HEK293 (cell line): ENCODE measurements around the gene KLHL40.

Experiments
- CTCF ChIA-PET: fragments of 350-600 bp; formaldehyde crosslinking; extraction: SDS; loops from one replicate; lab custom pipeline; 2021; ENCODE audit warnings: antibody characterized with exemption; lab: Yijun Ruan, JAX
- POLR2A ChIA-PET: fragments of 300-600 bp; formaldehyde crosslinking; extraction: SDS; loops from one replicate; lab custom pipeline; 2020; ENCODE audit warnings: antibody characterized with exemption, inconsistent platforms; lab: Yijun Ruan, JAX
- H3K27ac ChIP-seq: fragments of 200-500 bp; sonication (Bioruptor generic); 2 replicates; pipeline ENCODE4 v1.5.1; 2014; ENCODE audit warnings: low read depth, low read length, control low read depth, inconsistent platforms; ENCODE audit errors: extremely low read depth
- H3K36me3 ChIP-seq, 2 experiments: fragments of 200-500 bp in 1 of 2; sonication (Bioruptor generic) in 1 of 2; 1 replicate in 1 of 2; 2 replicates in 1 of 2; pipeline ENCODE4 v1.5.1; 2014 to 2017; ENCODE audit warnings: inconsistent platforms in 2 of 2, low read length in 2 of 2; ENCODE audit not compliant: control insufficient read depth in 2 of 2, insufficient read depth in 1 of 2
- H3K4me1 ChIP-seq: fragments of 200-500 bp; sonication (Bioruptor generic); 2 replicates; pipeline ENCODE4 v1.5.1; 2014; ENCODE audit warnings: mild to moderate bottlenecking, low read length, inconsistent platforms; ENCODE audit not compliant: control insufficient read depth, insufficient read depth
- H3K4me3 ChIP-seq: 2 replicates; pipeline ENCODE4 v1.5.1; 2011; ENCODE audit warnings: low read depth, mild to moderate bottlenecking, control low read depth, low read length, moderate library complexity
- H3K9me3 ChIP-seq: fragments of 200-500 bp; sonication (Bioruptor generic); 2 replicates; pipeline ENCODE4 v1.5.1; 2014; ENCODE audit warnings: low read depth, low read length, inconsistent platforms; ENCODE audit not compliant: control insufficient read depth, insufficient read depth
- CTCF ChIP-seq: fragments of 450-650 bp; formaldehyde crosslinking; IDR thresholded peaks from 2 replicates; pipeline ENCODE4 v1.5.1; 2016; ENCODE audit warnings: missing biosample characterization, missing genetic modification characterization
- KLF1 ChIP-seq: fragments of 450-650 bp; formaldehyde crosslinking; IDR thresholded peaks from 2 replicates; pipeline ENCODE4 v1.5.1; 2016; ENCODE audit warnings: missing biosample characterization, missing genetic modification characterization
- PRDM10 ChIP-seq: fragments of 450-650 bp; formaldehyde crosslinking; IDR thresholded peaks from 2 replicates; pipeline ENCODE4 v1.5.1; 2016; ENCODE audit warnings: missing biosample characterization, missing genetic modification characterization
- YY1 ChIP-seq: fragments of 450-650 bp; formaldehyde crosslinking; IDR thresholded peaks from 2 replicates; pipeline ENCODE4 v1.5.1; 2018; ENCODE audit warnings: missing biosample characterization, missing genetic modification characterization
- ZIC2 ChIP-seq: fragments of 450-650 bp; formaldehyde crosslinking; IDR thresholded peaks from 2 replicates; pipeline ENCODE4 v1.5.1; 2016; ENCODE audit warnings: missing biosample characterization, missing genetic modification characterization
- ZNF112 ChIP-seq: fragments of 450-650 bp; formaldehyde crosslinking; IDR thresholded peaks from 2 replicates; pipeline ENCODE4 v1.5.0; 2017; ENCODE audit warnings: missing biosample characterization, missing genetic modification characterization
- ZNF114 ChIP-seq: fragments of 450-650 bp; formaldehyde crosslinking; IDR thresholded peaks from 2 replicates; pipeline ENCODE4 v1.5.0; 2017; ENCODE audit warnings: missing biosample characterization, missing genetic modification characterization
- ZNF426 ChIP-seq: fragments of 450-650 bp; formaldehyde crosslinking; IDR thresholded peaks from 2 replicates; pipeline ENCODE4 v1.5.1; 2017; ENCODE audit warnings: missing biosample characterization, missing genetic modification characterization, mild to moderate bottlenecking, inconsistent platforms, moderate library complexity
- ZNF513 ChIP-seq: fragments of 450-650 bp; IDR thresholded peaks from 2 replicates; pipeline ENCODE4 v1.5.1; 2018; ENCODE audit warnings: missing biosample characterization, missing genetic modification characterization
- ZNF514 ChIP-seq: fragments of 450-650 bp; formaldehyde crosslinking; IDR thresholded peaks from 2 replicates; pipeline ENCODE4 v1.5.1; 2016; ENCODE audit warnings: missing biosample characterization, missing genetic modification characterization
- ZNF626 ChIP-seq: fragments of 450-650 bp; sonication (Bioruptor Pico); formaldehyde crosslinking; IDR thresholded peaks from 2 replicates; pipeline ENCODE4 v1.5.1; 2018; ENCODE audit warnings: missing biosample characterization, missing genetic modification characterization, inconsistent platforms
- ZNF654 ChIP-seq: fragments of 450-650 bp; formaldehyde crosslinking; IDR thresholded peaks from 2 replicates; pipeline ENCODE4 v1.5.1; 2016; ENCODE audit warnings: low read depth, missing biosample characterization, missing genetic modification characterization
- ZNF664 ChIP-seq: fragments of 450-650 bp; formaldehyde crosslinking; IDR thresholded peaks from 2 replicates; pipeline ENCODE4 v1.5.1; 2016; ENCODE audit warnings: missing biosample characterization, missing genetic modification characterization
- ZNF747 ChIP-seq: fragments of 450-650 bp; formaldehyde crosslinking; IDR thresholded peaks from 2 replicates; pipeline ENCODE4 v1.5.1; 2016; ENCODE audit warnings: missing biosample characterization, missing genetic modification characterization
- ZNF830 ChIP-seq: fragments of 450-650 bp; IDR thresholded peaks from 2 replicates; pipeline ENCODE4 v1.5.0; 2018; ENCODE audit warnings: missing biosample characterization, missing genetic modification characterization, low read depth, mild to moderate bottlenecking, moderate library complexity
- ZSCAN5A ChIP-seq: fragments of 450-650 bp; formaldehyde crosslinking; IDR thresholded peaks from 2 replicates; pipeline ENCODE4 v1.5.1; 2016; ENCODE audit warnings: missing biosample characterization, missing genetic modification characterization
- TF ChIP-seq, protein P1 (sequence below): fragments of 450-650 bp; formaldehyde crosslinking; IDR thresholded peaks from 2 replicates; pipeline ENCODE4 v1.5.1; 2016; ENCODE audit warnings: missing biosample characterization, missing genetic modification characterization

The KLHL40 gene

GRCh38 chr3:42709621-42710020, 24.3 kb downstream of the KLHL40 start (continued):
- TF ChIP-seq ZSCAN5A (tag by site-specific recombination) (no peak), ZNF830 (no peak), PRDM10 (no peak), CTCF (tag by site-specific recombination) (no peak), ZNF426 (no peak), KLF1 (no peak), ZNF112 (no peak)
- TF ChIP-seq, protein P1, sequence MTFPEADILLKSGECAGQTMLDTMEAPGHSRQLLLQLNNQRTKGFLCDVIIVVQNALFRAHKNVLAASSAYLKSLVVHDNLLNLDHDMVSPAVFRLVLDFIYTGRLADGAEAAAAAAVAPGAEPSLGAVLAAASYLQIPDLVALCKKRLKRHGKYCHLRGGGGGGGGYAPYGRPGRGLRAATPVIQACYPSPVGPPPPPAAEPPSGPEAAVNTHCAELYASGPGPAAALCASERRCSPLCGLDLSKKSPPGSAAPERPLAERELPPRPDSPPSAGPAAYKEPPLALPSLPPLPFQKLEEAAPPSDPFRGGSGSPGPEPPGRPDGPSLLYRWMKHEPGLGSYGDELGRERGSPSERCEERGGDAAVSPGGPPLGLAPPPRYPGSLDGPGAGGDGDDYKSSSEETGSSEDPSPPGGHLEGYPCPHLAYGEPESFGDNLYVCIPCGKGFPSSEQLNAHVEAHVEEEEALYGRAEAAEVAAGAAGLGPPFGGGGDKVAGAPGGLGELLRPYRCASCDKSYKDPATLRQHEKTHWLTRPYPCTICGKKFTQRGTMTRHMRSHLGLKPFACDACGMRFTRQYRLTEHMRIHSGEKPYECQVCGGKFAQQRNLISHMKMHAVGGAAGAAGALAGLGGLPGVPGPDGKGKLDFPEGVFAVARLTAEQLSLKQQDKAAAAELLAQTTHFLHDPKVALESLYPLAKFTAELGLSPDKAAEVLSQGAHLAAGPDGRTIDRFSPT (tag by site-specific recombination): no peak

DNA sequence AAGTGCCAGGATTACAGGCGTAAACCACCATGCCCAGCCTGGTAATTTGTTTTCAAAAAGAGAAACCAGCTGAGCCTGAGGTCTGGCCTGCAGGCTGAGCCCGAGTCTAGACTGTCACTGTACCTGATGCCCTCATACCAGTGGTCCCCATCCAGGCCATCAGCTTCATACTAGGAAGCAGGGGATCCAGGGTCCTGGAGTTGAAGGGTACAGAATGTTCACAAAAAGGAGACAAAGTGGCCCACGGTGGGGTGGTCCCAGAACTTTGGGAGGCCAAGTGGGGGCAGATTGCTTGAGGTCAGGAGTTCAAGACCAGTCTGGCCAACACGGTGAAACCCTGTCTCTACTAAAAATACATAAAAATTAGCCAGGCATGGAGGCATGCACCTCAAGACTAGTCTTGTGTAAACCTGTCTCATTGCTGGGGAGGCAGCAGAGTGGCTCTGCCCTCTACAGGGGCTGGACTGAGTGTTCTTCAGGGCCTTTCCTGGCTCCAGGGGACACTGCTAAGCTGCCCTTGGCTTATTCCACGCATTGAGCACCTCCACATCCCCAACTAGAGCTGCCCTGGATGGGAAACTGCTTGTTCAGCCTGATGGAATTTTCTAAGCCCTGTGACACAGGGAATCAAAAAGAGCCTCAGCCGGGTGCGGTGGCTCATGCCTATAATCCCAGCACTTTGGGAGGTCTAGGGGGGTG, 25.1 kb downstream of the KLHL40 start:
- no peaks in the 10 kb centered on the region for H3K36me3 ChIP-seq
- ChIA-PET POLR2A (no interaction called here), CTCF (interaction anchor here (0.5 to 0.8 kb wide), 2 partner anchors 43 to 74 kb away, joined by 3 read pairs; no protein-coding TSS in a partner anchor)

DNA sequence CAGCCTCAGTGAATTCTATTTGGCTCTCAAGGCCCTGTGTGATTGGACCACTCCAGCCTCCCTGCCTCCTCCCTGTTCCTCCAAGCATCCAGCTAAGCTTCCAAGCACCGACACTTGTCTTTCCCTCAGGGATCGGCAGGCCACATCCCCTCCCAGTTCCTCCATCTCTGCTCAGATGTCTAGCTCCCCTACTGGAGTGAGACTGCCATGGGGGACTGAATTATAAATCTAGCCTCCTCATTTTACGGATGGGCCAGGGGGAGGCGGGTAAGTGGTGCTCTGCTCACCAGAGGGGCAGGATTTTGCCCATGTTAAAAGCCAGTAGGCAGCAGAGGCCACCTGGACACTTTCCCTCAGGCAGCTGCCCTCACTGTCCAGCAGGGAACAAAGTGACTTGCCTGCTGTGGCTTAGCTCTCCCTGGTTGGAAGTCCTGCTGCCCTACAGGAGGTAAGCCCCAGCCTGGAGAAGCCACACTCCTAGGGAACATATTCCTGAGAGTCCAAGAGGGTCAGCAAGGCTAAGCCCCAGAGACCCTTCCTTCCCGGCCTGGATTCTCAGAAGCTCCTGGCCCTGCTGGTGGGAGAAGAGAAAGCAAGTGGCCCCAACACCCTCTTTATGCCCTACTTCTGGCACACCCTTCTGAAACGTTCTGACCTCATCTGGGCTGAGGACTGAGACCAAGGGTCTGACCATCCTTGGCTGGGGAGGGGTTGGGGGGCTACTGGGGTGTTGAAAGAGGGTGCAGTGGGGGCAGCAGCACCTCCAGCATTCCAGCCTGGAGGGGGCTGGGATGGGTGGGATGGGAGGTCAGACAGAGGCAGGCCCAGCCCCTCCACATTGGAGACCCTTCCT, 26.4 kb downstream of the KLHL40 start:
- TF ChIP-seq CTCF (tag by site-specific recombination): peak; percentile 8; the same call in 1 of the 2 replicates
- TF ChIP-seq ZIC2 (tag by site-specific recombination): peak; percentile 85
- TF ChIP-seq ZNF513: no peak
- no peak for TF ChIP-seq ZNF747 (tag by site-specific recombination)
- no peak overlapping the region for H3K27ac ChIP-seq
- H3K4me1 ChIP-seq: no peaks in the 10 kb centered on the region
- ChIA-PET POLR2A (no interaction called here), CTCF (interaction anchor here (0.8 kb wide), 1 partner anchor 45 kb away, joined by 3 read pairs; no protein-coding TSS in a partner anchor)
- H3K9me3 ChIP-seq: no peaks in the 10 kb centered on the region
- H3K36me3 ChIP-seq: no peaks in the 10 kb centered on the region
- H3K4me3 ChIP-seq: no peak overlapping the region

More for the DNA sequence above, 25.1 kb downstream of the KLHL40 start:
- Histone ChIP-seq H3K4me1 (no peaks in the 10 kb centered on the region), H3K4me3 (no peak overlapping the region), H3K27ac (no peak overlapping the region), H3K9me3 (no peaks in the 10 kb centered on the region)
- TF ChIP-seq YY1 (tag by site-specific recombination): no peak
- TF ChIP-seq ZNF626: no peak
- TF ChIP-seq ZNF514 (tag by site-specific recombination): no peak
- TF ChIP-seq ZNF654 (tag by site-specific recombination): no peak
- TF ChIP-seq ZNF747 (tag by site-specific recombination): no peak
- no peak for TF ChIP-seq ZNF114
- no peak for TF ChIP-seq ZNF664 (tag by site-specific recombination)
